Measurements from ENCODE around the gene SLC33A1.

The SLC33A1 gene

GRCh38 chr3:155846119-155846518 is 8.1 kb downstream of the SLC33A1 start:
- TF ChIP-seq FOXP2 (optimal IDR thresholded peaks at IDR 0.05; ENCODE audit: borderline replicate concordance, extremely low read depth, extremely low read length, insufficient read depth) (no peak), REST (IDR thresholded peaks at IDR 0.05; ENCODE audit: insufficient read depth in 1 of 2, low read depth in 2 of 2, low read length in 2 of 2) (no peak), TAF1 (IDR thresholded peaks at IDR 0.05; ENCODE audit: borderline replicate concordance, insufficient read depth, low read length) (no peak), SIN3A (IDR thresholded peaks at IDR 0.05; ENCODE audit: borderline replicate concordance, insufficient read depth, low read length) (no peak), POLR2AphosphoS5 (IDR thresholded peaks at IDR 0.05; ENCODE audit: low read depth, low read length) (no peak)

- no peak for TF ChIP-seq TAF1 (IDR thresholded peaks at IDR 0.05; ENCODE audit: borderline replicate concordance, insufficient read depth, low read length)
Measured at GRCh38 chr3:155843569-155843968, 10.7 kb downstream of the SLC33A1 start.

- no peak for TF ChIP-seq TAF1 (IDR thresholded peaks at IDR 0.05; ENCODE audit: borderline replicate concordance, insufficient read depth, low read length)
- no peak for TF ChIP-seq FOXP2 (optimal IDR thresholded peaks at IDR 0.05; ENCODE audit: borderline replicate concordance, extremely low read depth, extremely low read length, insufficient read depth)
- no peak for TF ChIP-seq POLR2AphosphoS5 (IDR thresholded peaks at IDR 0.05; ENCODE audit: low read depth, low read length)
- no peak for TF ChIP-seq REST (IDR thresholded peaks at IDR 0.05; ENCODE audit: insufficient read depth in 1 of 2, low read depth in 2 of 2, low read length in 2 of 2)
- no peak for TF ChIP-seq SIN3A (IDR thresholded peaks at IDR 0.05; ENCODE audit: borderline replicate concordance, insufficient read depth, low read length)
Measured at GRCh38 chr3:155835341-155836071, 18.7 kb downstream of the SLC33A1 start.

GRCh38 chr3:155815030-155815545 is 39.1 kb downstream of the SLC33A1 start:
- no peak for TF ChIP-seq SIN3A (IDR thresholded peaks at IDR 0.05; ENCODE audit: borderline replicate concordance, insufficient read depth, low read length)
- TF ChIP-seq FOXP2 (optimal IDR thresholded peaks at IDR 0.05; ENCODE audit: borderline replicate concordance, extremely low read depth, extremely low read length, insufficient read depth): no peak
- TF ChIP-seq REST (IDR thresholded peaks at IDR 0.05; ENCODE audit: insufficient read depth in 1 of 2, low read depth in 2 of 2, low read length in 2 of 2): no peak
- TF ChIP-seq TAF1 (IDR thresholded peaks at IDR 0.05; ENCODE audit: borderline replicate concordance, insufficient read depth, low read length): no peak
- no peak for TF ChIP-seq POLR2AphosphoS5 (IDR thresholded peaks at IDR 0.05; ENCODE audit: low read depth, low read length)

GRCh38 chr3:155809181-155809580 is 45.0 kb downstream of the SLC33A1 start:
- TF ChIP-seq REST (IDR thresholded peaks at IDR 0.05; ENCODE audit: insufficient read depth in 1 of 2, low read depth in 2 of 2, low read length in 2 of 2) (no peak), SIN3A (IDR thresholded peaks at IDR 0.05; ENCODE audit: borderline replicate concordance, insufficient read depth, low read length) (no peak), POLR2AphosphoS5 (IDR thresholded peaks at IDR 0.05; ENCODE audit: low read depth, low read length) (no peak), FOXP2 (optimal IDR thresholded peaks at IDR 0.05; ENCODE audit: borderline replicate concordance, extremely low read depth, extremely low read length, insufficient read depth) (no peak), TAF1 (IDR thresholded peaks at IDR 0.05; ENCODE audit: borderline replicate concordance, insufficient read depth, low read length) (no peak)
